ENCODE data around the gene EFS.
"Not testable (repeated sequence)": the region's sequence is repeated elsewhere in the genome, so short reads cannot be mapped to it uniquely, and the experiment has no call there.

The EFS gene

GRCh38 chr14:23365036-23365731, at the start of gene EFS:
TSS of gene EFS (minus strand) at chr14:23365172. CDS start at chr14:23365025, 147 bp downstream.
- no peak for DNase-seq

GRCh38 chr14:23414254-23414653, 49.3 kb upstream of the EFS start:
- no peak for DNase-seq

- DNase-seq, result no peak
These were observed 48.7 kb upstream of the EFS start for GRCh38 chr14:23413681-23414080.

- DNase-seq, result no peak
These were observed 46.9 kb upstream of the EFS start for GRCh38 chr14:23411563-23412525.

GRCh38 chr14:23409966-23410635, 45.1 kb upstream of the EFS start:
- DNase-seq, result no peak

- no peak for DNase-seq
These were observed 44.5 kb upstream of the EFS start for GRCh38 chr14:23409475-23409874.

GRCh38 chr14:23408307-23408630, 43.3 kb upstream of the EFS start:
- DNase-seq, result no peak

- DNase-seq, result no peak
These were observed 42.7 kb upstream of the EFS start, which contains the start of gene MYH6 for GRCh38 chr14:23407516-23408306. TSS of gene MYH6 (minus strand) at chr14:23408273. CDS start at chr14:23407223, 1,050 bp downstream.

GRCh38 chr14:23406725-23407355, 41.9 kb upstream of the EFS start:
- no peak for DNase-seq

- DNase-seq, result no peak
These were observed 41.3 kb upstream of the EFS start for GRCh38 chr14:23406244-23406643.

GRCh38 chr14:23405516-23406025, 40.6 kb upstream of the EFS start:
- DNase-seq, result no peak

- no peak for DNase-seq
These were observed 40.1 kb upstream of the EFS start for GRCh38 chr14:23405096-23405495.

- DNase-seq, result no peak
These were observed 39.4 kb upstream of the EFS start for GRCh38 chr14:23404331-23404900.

GRCh38 chr14:23403908-23404307, 38.9 kb upstream of the EFS start:
- DNase-seq, result no peak

- no peak for DNase-seq
These were observed 38.1 kb upstream of the EFS start for GRCh38 chr14:23403139-23403438.

GRCh38 chr14:23402296-23403138, 37.5 kb upstream of the EFS start:
- DNase-seq, result no peak

- DNase-seq, result no peak
These were observed 36.3 kb upstream of the EFS start for GRCh38 chr14:23401291-23401690.

- not testable (repeated sequence) for DNase-seq
These were observed 35.7 kb upstream of the EFS start for GRCh38 chr14:23400496-23401149.

GRCh38 chr14:23399591-23399990, 34.6 kb upstream of the EFS start:
- DNase-seq, result no peak

- DNase-seq, result no peak
These were observed 34.2 kb upstream of the EFS start for GRCh38 chr14:23399136-23399535.
